ENCODE results near the gene KLK6. TPM values are rescaled to one million over a fixed set of nuclear protein-coding genes. Genes with fewer than 3 reads are reported as not detected.

Gene KLK6
- total and polyA plus RNA-seq, 8 donors = 0.15 to 0.47 (median 0.29) TPM; not detected in 2

DNA sequence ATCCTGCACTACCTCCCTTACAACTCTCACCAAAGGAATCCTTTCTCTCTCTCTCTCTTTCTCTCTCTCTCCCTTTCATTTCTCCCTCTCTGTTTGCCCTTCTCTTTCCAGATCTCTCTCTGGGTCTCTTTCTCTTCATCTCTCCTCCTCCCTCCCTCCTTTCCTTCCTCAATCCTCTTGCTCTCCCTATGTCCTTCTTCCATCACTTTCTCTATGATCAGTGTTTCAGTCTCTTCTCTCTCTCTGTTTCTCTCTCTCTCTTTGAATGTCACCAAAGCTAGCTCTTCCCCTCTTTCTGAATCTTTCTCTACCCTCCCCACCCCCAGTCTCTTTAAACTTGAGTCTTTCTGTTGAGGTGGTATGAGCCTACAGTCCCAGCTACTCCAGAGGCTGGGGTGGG is 38.4 kb downstream of the KLK6 start:
- Histone ChIP-seq H3K27me3 (peaks cover 0 to 57% of the 10 kb centered on the region in 2 donors), H3K4me1 (peaks cover 0 to 2% of the 10 kb centered on the region in 2 donors), H3K36me3 (no peaks in the 10 kb centered on the region), H3K27ac (no peak overlapping the region), H3K4me3 (no peak overlapping the region), H3K9me3 (no peaks in the 10 kb centered on the region)
- no peak for DNase-seq
- intact Hi-C loops (cut with DNase I) = no loop called here
- no peak for ATAC-seq
- TF ChIP-seq, protein P1, sequence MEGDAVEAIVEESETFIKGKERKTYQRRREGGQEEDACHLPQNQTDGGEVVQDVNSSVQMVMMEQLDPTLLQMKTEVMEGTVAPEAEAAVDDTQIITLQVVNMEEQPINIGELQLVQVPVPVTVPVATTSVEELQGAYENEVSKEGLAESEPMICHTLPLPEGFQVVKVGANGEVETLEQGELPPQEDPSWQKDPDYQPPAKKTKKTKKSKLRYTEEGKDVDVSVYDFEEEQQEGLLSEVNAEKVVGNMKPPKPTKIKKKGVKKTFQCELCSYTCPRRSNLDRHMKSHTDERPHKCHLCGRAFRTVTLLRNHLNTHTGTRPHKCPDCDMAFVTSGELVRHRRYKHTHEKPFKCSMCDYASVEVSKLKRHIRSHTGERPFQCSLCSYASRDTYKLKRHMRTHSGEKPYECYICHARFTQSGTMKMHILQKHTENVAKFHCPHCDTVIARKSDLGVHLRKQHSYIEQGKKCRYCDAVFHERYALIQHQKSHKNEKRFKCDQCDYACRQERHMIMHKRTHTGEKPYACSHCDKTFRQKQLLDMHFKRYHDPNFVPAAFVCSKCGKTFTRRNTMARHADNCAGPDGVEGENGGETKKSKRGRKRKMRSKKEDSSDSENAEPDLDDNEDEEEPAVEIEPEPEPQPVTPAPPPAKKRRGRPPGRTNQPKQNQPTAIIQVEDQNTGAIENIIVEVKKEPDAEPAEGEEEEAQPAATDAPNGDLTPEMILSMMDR (IDR thresholded peaks at IDR 0.05) = no peak

GRCh38 chr19:50928831-50929230 is 40.6 kb downstream of the KLK6 start:
- H3K27ac ChIP-seq = no peak overlapping the region
- TF ChIP-seq, protein P1 (IDR thresholded peaks at IDR 0.05) = no peak
- no peak overlapping the region for H3K4me3 ChIP-seq
- H3K4me1 ChIP-seq = peaks cover 0 to 2% of the 10 kb centered on the region in 2 donors
- no peaks in the 10 kb centered on the region for H3K9me3 ChIP-seq
- H3K27me3 ChIP-seq = peaks cover 0 to 61% of the 10 kb centered on the region in 2 donors
- DNase-seq = no peak
- H3K36me3 ChIP-seq = no peaks in the 10 kb centered on the region
- intact Hi-C loops (cut with DNase I) = no loop called here
- no peak for ATAC-seq

- TF ChIP-seq, protein P1 (IDR thresholded peaks at IDR 0.05) = no peak
- Histone ChIP-seq H3K9me3 (no peaks in the 10 kb centered on the region), H3K4me3 (no peak overlapping the region), H3K4me1 (peaks cover 0 to 9% of the 10 kb centered on the region in 2 donors), H3K27me3 (peaks cover 6 to 71% of the 10 kb centered on the region in 2 donors), H3K27ac (no peak overlapping the region), H3K36me3 (no peaks in the 10 kb centered on the region)
- DNase-seq (no peak), ATAC-seq (no peak)
- intact Hi-C loops (cut with DNase I) = no loop called here
Observed at GRCh38 chr19:50926144-50926543, 43.2 kb downstream of the KLK6 start.

DNA sequence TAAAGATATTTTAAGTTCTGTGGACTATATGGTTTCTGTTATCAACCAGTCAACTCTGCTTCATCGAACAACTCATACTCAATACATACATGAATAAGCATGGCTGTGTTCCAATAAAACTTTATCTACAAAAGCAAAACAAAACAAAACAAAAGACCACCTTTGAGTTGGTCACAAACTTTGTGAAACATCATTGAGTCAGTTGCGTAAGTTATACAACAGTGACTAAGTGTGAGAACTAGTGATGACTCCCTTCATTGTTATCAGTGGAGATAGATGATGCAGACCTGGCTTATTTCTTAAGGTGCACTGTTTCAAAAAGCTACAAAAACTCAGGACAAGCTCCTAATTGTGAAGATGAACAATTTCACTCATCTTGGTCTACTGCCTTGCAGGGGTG is 43.7 kb downstream of the KLK6 start:
- TF ChIP-seq, protein P1 (IDR thresholded peaks at IDR 0.05) = no peak
- no peaks in the 10 kb centered on the region for H3K9me3 ChIP-seq
- H3K27me3 ChIP-seq = peaks cover 6 to 71% of the 10 kb centered on the region in 2 donors
- no peak for DNase-seq
- no peaks in the 10 kb centered on the region for H3K36me3 ChIP-seq
- no peak overlapping the region for H3K27ac ChIP-seq
- ATAC-seq = no peak
- peaks cover 0 to 9% of the 10 kb centered on the region in 2 donors for H3K4me1 ChIP-seq
- intact Hi-C loops (cut with DNase I) = no loop called here
- H3K4me3 ChIP-seq = no peak overlapping the region

DNA sequence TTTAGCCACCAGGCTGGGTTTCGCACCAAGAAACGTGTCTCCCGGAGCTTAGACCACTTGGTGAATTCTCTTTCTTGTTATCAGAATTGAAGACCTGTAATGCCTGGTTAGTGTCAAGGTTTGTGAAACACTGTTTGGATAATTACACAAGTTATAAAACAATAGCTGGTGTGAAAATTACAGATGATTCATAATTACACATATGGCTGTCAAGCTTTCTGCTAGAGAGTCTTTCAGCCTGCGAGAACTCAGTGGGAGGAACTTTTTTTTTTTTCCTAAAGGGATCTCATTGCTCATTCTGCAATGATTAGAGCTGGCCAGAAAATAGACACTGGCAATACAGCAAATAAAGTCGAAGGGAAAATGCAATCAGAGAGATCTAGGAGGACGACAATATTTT is 44.8 kb downstream of the KLK6 start:
- no peaks in the 10 kb centered on the region for H3K36me3 ChIP-seq
- H3K27ac ChIP-seq = no peak overlapping the region
- no peak overlapping the region for H3K4me3 ChIP-seq
- ATAC-seq (no peak), DNase-seq (no peak)
- H3K27me3 ChIP-seq = peaks cover 6 to 71% of the 10 kb centered on the region in 2 donors
- intact Hi-C loops (cut with DNase I) = no loop called here
- no peaks in the 10 kb centered on the region for H3K9me3 ChIP-seq
- TF ChIP-seq, protein P1 (IDR thresholded peaks at IDR 0.05) = no peak
- H3K4me1 ChIP-seq = peaks cover 0 to 7% of the 10 kb centered on the region in 2 donors
